Esophagus squamous epithelium (tissue), 4 donors: ENCODE measurements around the gene LAGE3.

Source experiments
- CTCF ChIP-seq, 6 experiments: fragments of 450-650 bp in 4 of 6; fragments of 200-600 bp in 2 of 6; sonication (generic) in 2 of 6; IDR thresholded peaks; one replicate each; pipeline ENCODE4 v1.5.1; 2016 to 2019; ENCODE audit warnings: antibody characterized with exemption in 6 of 6, mild to moderate bottlenecking in 4 of 6, moderate library complexity in 4 of 6
- POLR2A ChIP-seq, 4 donors: fragments of 450-650 bp; IDR thresholded peaks; one replicate each; pipeline ENCODE4 v1.6.1; 2017; ENCODE audit warnings: antibody characterized with exemption in 4 of 4, mild to moderate bottlenecking in 4 of 4, moderate library complexity in 3 of 4

GRCh38 chrX:154458954-154459778 lies 19.9 kb downstream of the LAGE3 start:
- TF ChIP-seq CTCF (IDR thresholded peaks at IDR 0.05), result no peak
- no peak for TF ChIP-seq POLR2A (IDR thresholded peaks at IDR 0.05)
